GM12864 (cell line): ENCODE measurements around the gene NSD1.
A peak's percentile ranks its signal among the peaks of the same experiment; 100 is the strongest.

Experiments
- DNase-seq: peaks from one replicate; pipeline ENCODE4 v3.0.0-alpha.2; 2011; ENCODE audit warnings: low read depth
- H3K4me3 ChIP-seq: 2 replicates; pipeline ENCODE4 v1.5.1; 2011; ENCODE audit warnings: mild to moderate bottlenecking, low read depth, low read length, control low read depth
- CTCF ChIP-seq: IDR thresholded peaks from 2 replicates; pipeline ENCODE4 v1.5.1; 2011; ENCODE audit warnings: low read depth, mild to moderate bottlenecking, moderate library complexity, low read length, control low read depth, inconsistent platforms; ENCODE audit errors: missing control alignments

NSD1 gene

GRCh38 chr5:177123789-177124485 is 9.6 kb upstream of the NSD1 start:
- DNase-seq, result no peak
- no peak for TF ChIP-seq CTCF
- H3K4me3 ChIP-seq, result no peak overlapping the region; the same call in 1 of the 2 replicates

GRCh38 chr5:177124486-177124991 is 9.0 kb upstream of the NSD1 start:
- no peak for TF ChIP-seq CTCF
- DNase-seq, result peak; percentile 60
- no peak overlapping the region; the same call in 1 of the 2 replicates for H3K4me3 ChIP-seq

- no peak for TF ChIP-seq CTCF
- DNase-seq, result no peak
- H3K4me3 ChIP-seq, result no peak overlapping the region
Observed at GRCh38 chr5:177126771-177127170, 6.8 kb upstream of the NSD1 start.

GRCh38 chr5:177128551-177128981 is 5.0 kb upstream of the NSD1 start:
- DNase-seq, result no peak
- TF ChIP-seq CTCF, result no peak

GRCh38 chr5:177130211-177131018 is 3.2 kb upstream of the NSD1 start:
- DNase-seq, result no peak
- H3K4me3 ChIP-seq, result no peak overlapping the region
- no peak for TF ChIP-seq CTCF

More at GRCh38 chr5:177128551-177128981, 5.0 kb upstream of the NSD1 start:
- no peak overlapping the region for H3K4me3 ChIP-seq

- no peak overlapping the region for H3K4me3 ChIP-seq
- no peak for TF ChIP-seq CTCF
- DNase-seq, result no peak
Observed at GRCh38 chr5:177131019-177131320, 2.6 kb upstream of the NSD1 start.
